Panc1 (cell line): Measurements from ENCODE around the gene GRPEL2. TPM values are rescaled to one million over a fixed set of nuclear protein-coding genes. Genes with fewer than 3 reads are reported as not detected.

Experiments used
- ATAC-seq: fragments of 200-7000 bp; cut with Tn5 transposase; 2 replicates; pipeline ENCODE4 v1.9.1; 2020; ENCODE audit warnings: mild to moderate bottlenecking, moderate library complexity
- BruUV-seq: library from RNA; stranded (reverse); fragments of 400-500 nt; replicated peaks from 2 replicates; lab custom pipeline; 2021; lab: Mats Ljungman, UMichigan
- CTCF ChIA-PET: fragments of 300-600 bp; sonication (Branson Sonifier 250); formaldehyde crosslinking; loops from one replicate; lab custom pipeline; 2022; ENCODE audit warnings: antibody characterized with exemption; lab: Charles Lee
- POLR2A ChIA-PET: fragments of 300-600 bp; sonication (Branson Sonifier 250); formaldehyde crosslinking; loops from one replicate; lab custom pipeline; 2022; ENCODE audit warnings: antibody characterized with exemption; lab: Charles Lee
- DNase-seq: peaks from one replicate; pipeline ENCODE4 v3.0.0-alpha.2; 2010; ENCODE audit warnings: low read depth, low spot score
- H3K27ac ChIP-seq: 2 replicates; pipeline ENCODE4 v1.5.1; 2011; ENCODE audit warnings: mild to moderate bottlenecking, low read length, inconsistent platforms
- H3K27me3 ChIP-seq: fragments of 200-500 bp; sonication (Bioruptor generic); 2 replicates; pipeline ENCODE4 v1.6.0; 2014; ENCODE audit warnings: low read length, inconsistent platforms; ENCODE audit not compliant: control insufficient read depth, insufficient read depth
- H3K36me3 ChIP-seq: fragments of 200-500 bp; sonication (Bioruptor generic); 2 replicates; pipeline ENCODE4 v1.5.1; 2014; ENCODE audit warnings: inconsistent platforms, mild to moderate bottlenecking, low read length, moderate library complexity; ENCODE audit not compliant: control insufficient read depth, insufficient read depth
- H3K4me1 ChIP-seq: 2 replicates; pipeline ENCODE4 v1.5.1; 2011; ENCODE audit warnings: inconsistent platforms, mild to moderate bottlenecking, low read length, moderate library complexity; ENCODE audit not compliant: control insufficient read depth, insufficient read depth
- H3K4me3 ChIP-seq, 2 experiments: 2 replicates each; pipeline ENCODE4 v1.5.1; 2011 to 2012; ENCODE audit warnings: low read depth in 2 of 2, low read length in 2 of 2, mild to moderate bottlenecking in 2 of 2, inconsistent platforms in 1 of 2, moderate library complexity in 1 of 2
- H3K9me3 ChIP-seq: fragments of 200-500 bp; sonication (Bioruptor generic); 2 replicates; pipeline ENCODE4 v1.5.1; 2014; ENCODE audit warnings: low read depth, mild to moderate bottlenecking, inconsistent platforms, low read length, moderate library complexity; ENCODE audit not compliant: control insufficient read depth, insufficient read depth
- CTCF ChIP-seq: fragments of 450-650 bp; IDR thresholded peaks from 2 replicates; pipeline ENCODE4 v1.5.1; 2017; ENCODE audit warnings: mild to moderate bottlenecking
- POLR2AphosphoS5 ChIP-seq: IDR thresholded peaks from 2 replicates; pipeline ENCODE4 v1.6.1; 2012; ENCODE audit warnings: mild to moderate bottlenecking, low read depth, low read length, moderate library complexity
- REST ChIP-seq, 2 experiments: IDR thresholded peaks; 2 replicates each; pipeline ENCODE4 v1.6.1; 2011 to 2012; ENCODE audit warnings: low read depth in 2 of 2, control low read depth in 1 of 2, low read length in 1 of 2, mild to moderate bottlenecking in 1 of 2, moderate library complexity in 1 of 2; ENCODE audit not compliant: insufficient read depth in 1 of 2
- SIN3A ChIP-seq: IDR thresholded peaks from 2 replicates; pipeline ENCODE4 v1.6.1; 2012; ENCODE audit warnings: low read depth, mild to moderate bottlenecking, low read length, moderate library complexity, borderline replicate concordance; ENCODE audit not compliant: insufficient read depth
- TCF7L2 ChIP-seq: IDR thresholded peaks from 2 replicates; pipeline ENCODE4 v1.6.1; 2011; ENCODE audit warnings: mild to moderate bottlenecking, low read depth, low read length, inconsistent platforms
- in situ Hi-C: cut with HindIII; loops from 2 replicates; pipeline ENCODE4 v1.10.0; 2016; ENCODE audit warnings: low sequenced_read_pairs, low pct_unique_long_range_greater_than_20kb
- intact Hi-C: fragments of 100-400 bp; cut with micrococcal nuclease; formaldehyde crosslinking; loops from one replicate; pipeline ENCODE4 v1.10.0; 2022; ENCODE audit not compliant: unreplicated experiment
- total RNA-seq: library from RNA; stranded (reverse); gene quantifications from one replicate; pipeline ENCODE4 v1.2.1, GENCODE V29; 2021; ENCODE audit not compliant: unreplicated experiment

The GRPEL2 gene
- total RNA-seq, 1 experiment from 2014 or later = 30.1 TPM

- no peak overlapping the region for H3K27ac ChIP-seq
- intact Hi-C loops = no loop called here
- CTCF ChIA-PET = no interaction called here
These were observed 20.7 kb upstream of the GRPEL2 start for GRCh38 chr5:149324641-149325040.

DNA sequence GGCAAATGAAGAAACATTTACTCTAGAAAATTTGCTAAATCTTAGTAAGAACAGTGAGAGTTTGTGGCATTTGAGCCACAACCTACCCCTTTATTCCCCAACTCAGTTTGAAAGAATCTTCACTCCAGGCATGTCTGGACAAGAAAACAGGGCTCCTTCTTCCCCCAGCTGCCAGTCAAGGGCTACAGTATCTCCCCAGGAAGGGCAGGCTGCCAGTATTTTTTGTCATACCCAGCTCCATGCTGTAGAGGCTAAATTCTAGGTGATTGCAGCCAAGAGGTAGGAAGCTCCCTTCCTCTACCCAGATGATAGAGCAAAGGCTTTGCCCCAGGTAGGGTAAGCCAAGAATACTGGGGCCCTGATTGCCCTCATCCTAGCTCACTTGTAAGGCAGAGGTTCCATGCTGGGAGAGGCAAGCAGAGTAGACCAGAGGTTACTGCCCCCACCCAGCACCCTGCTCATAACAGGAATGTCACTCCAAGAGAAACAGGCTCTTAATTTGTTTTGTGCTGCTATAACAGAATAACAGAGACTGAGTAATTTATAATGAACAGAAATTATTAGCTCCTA is 20.0 kb upstream of the GRPEL2 start:
- CTCF ChIA-PET = no interaction called here
- ATAC-seq = no peak

More at GRCh38 chr5:149324641-149325040, 20.7 kb upstream of the GRPEL2 start:
- Histone ChIP-seq H3K4me1 (no peaks in the 10 kb centered on the region), H3K9me3 (no peaks in the 10 kb centered on the region), H3K4me3 (no peak overlapping the region), H3K36me3 (no peaks in the 10 kb centered on the region), H3K27me3 (no peaks in the 10 kb centered on the region)
- no peak for TF ChIP-seq REST (IDR thresholded peaks at IDR 0.05; ENCODE audit: insufficient read depth in 1 of 2, low read depth in 2 of 2, low read length in 1 of 2)
- no peak for TF ChIP-seq TCF7L2
- POLR2A ChIA-PET = no interaction called here
- no TSS peak for BruUV-seq
- no peak for ATAC-seq
- DNase-seq = no peak
- in situ Hi-C loops = no loop called here

More for the DNA sequence above, 20.0 kb upstream of the GRPEL2 start:
- H3K9me3 ChIP-seq = no peaks in the 10 kb centered on the region
- H3K36me3 ChIP-seq = no peaks in the 10 kb centered on the region
- H3K4me3 ChIP-seq = no peak overlapping the region
- no peak for TF ChIP-seq REST (IDR thresholded peaks at IDR 0.05; ENCODE audit: insufficient read depth in 1 of 2, low read depth in 2 of 2, low read length in 1 of 2)
- TF ChIP-seq POLR2AphosphoS5 = no peak
- TF ChIP-seq CTCF = no peak
- TF ChIP-seq SIN3A = no peak
- TF ChIP-seq TCF7L2 = no peak
- intact Hi-C loops (no loop called here), in situ Hi-C loops (no loop called here)
- H3K27ac ChIP-seq = no peak overlapping the region
- no peak for DNase-seq
- BruUV-seq = no TSS peak
- H3K27me3 ChIP-seq = no peaks in the 10 kb centered on the region
- H3K4me1 ChIP-seq = no peaks in the 10 kb centered on the region
- POLR2A ChIA-PET = no interaction called here
